NCI-H146 (cell line): ENCODE data around the gene DCDC1.
"Not testable (repeated sequence)": the region's sequence is repeated elsewhere in the genome, so short reads cannot be mapped to it uniquely, and the experiment has no call there.

Experiments used
- DNase-seq: peaks from one replicate; lab custom pipeline; 2025; lab: John Stamatoyannopoulos, UW

DCDC1 gene

GRCh38 chr11:30990625-30991296, 378.8 kb downstream of the DCDC1 start:
- DNase-seq = peak; percentile 63

GRCh38 chr11:30987819-30988218, 381.7 kb downstream of the DCDC1 start:
- DNase-seq = no peak

- no peak for DNase-seq
Measured at GRCh38 chr11:30985536-30985935, 384.0 kb downstream of the DCDC1 start.

GRCh38 chr11:30984827-30985226, 384.7 kb downstream of the DCDC1 start:
- DNase-seq = no peak

GRCh38 chr11:30984442-30984816, 385.1 kb downstream of the DCDC1 start:
- DNase-seq = peak; percentile 14

GRCh38 chr11:30983776-30984441, 385.6 kb downstream of the DCDC1 start:
- DNase-seq = peak; percentile 44

GRCh38 chr11:30983143-30983542, 386.4 kb downstream of the DCDC1 start:
- DNase-seq = no peak

- no peak for DNase-seq
Measured at GRCh38 chr11:30967579-30967978, 402.0 kb downstream of the DCDC1 start.

GRCh38 chr11:30960387-30960992, 409.0 kb downstream of the DCDC1 start:
- peak; percentile 77 for DNase-seq

GRCh38 chr11:30956751-30957150, 412.8 kb downstream of the DCDC1 start:
- DNase-seq = no peak

- DNase-seq = no peak
Measured at GRCh38 chr11:30949838-30950237, 419.7 kb downstream of the DCDC1 start.

- not testable (repeated sequence) for DNase-seq
Measured at GRCh38 chr11:30947715-30948114, 421.8 kb downstream of the DCDC1 start.

- no peak for DNase-seq
Measured at GRCh38 chr11:30938810-30939209, 430.7 kb downstream of the DCDC1 start.

GRCh38 chr11:30938171-30938570, 431.4 kb downstream of the DCDC1 start:
- no peak for DNase-seq

- DNase-seq = no peak
Measured at GRCh38 chr11:30936491-30936890, 433.0 kb downstream of the DCDC1 start.

GRCh38 chr11:30935861-30936260, 433.7 kb downstream of the DCDC1 start:
- DNase-seq = no peak

GRCh38 chr11:30926130-30926529, 443.4 kb downstream of the DCDC1 start:
- DNase-seq = no peak

- no peak for DNase-seq
Measured at GRCh38 chr11:30921811-30922210, 447.7 kb downstream of the DCDC1 start.

GRCh38 chr11:30919389-30920152, 450.0 kb downstream of the DCDC1 start:
- DNase-seq = no peak

- DNase-seq = peak; percentile 49
Measured at GRCh38 chr11:30917859-30918478, 451.6 kb downstream of the DCDC1 start.

- no peak for DNase-seq
Measured at GRCh38 chr11:30917266-30917665, 452.3 kb downstream of the DCDC1 start.

- no peak for DNase-seq
Measured at GRCh38 chr11:30916764-30917163, 452.8 kb downstream of the DCDC1 start.
